M059J (cell line): ENCODE data around the gene SRSF2. TPM values are rescaled to one million over a fixed set of nuclear protein-coding genes. Genes with fewer than 3 reads are reported as not detected.

Experiments
- total RNA-seq: library from RNA; depleted of rRNA; stranded (reverse); fragments of >200 nt; shearing (Covaris generic); gene quantifications from 2 replicates; pipeline ENCODE4 v1.2.3, GENCODE V29; 2014; rRNA removed

The SRSF2 gene
- total RNA-seq, 1 experiment from 2014 or later: 289 TPM

Other genes with a start within 250 kb of the SRSF2 start
- gene RHBDF2, start 235.9 kb downstream of the SRSF2 start, total RNA-seq: 18.1 and 23.2 TPM in 2 replicates
- gene CYGB, start 199.6 kb downstream of the SRSF2 start, total RNA-seq: 0.62 TPM in 1 of 2 replicates, not detected in the other
- 0.02 and 1.4 TPM in 2 replicates for gene PRCD, start 197.3 kb downstream of the SRSF2 start, total RNA-seq
- 2.1 and 5.9 TPM in 2 replicates for gene ST6GALNAC2, start 151.5 kb downstream of the SRSF2 start, total RNA-seq
- gene ST6GALNAC1, start 93.6 kb downstream of the SRSF2 start, total RNA-seq: not detected in 2 replicates
- 125 and 142 TPM in 2 replicates for gene MXRA7, start 26.4 kb downstream of the SRSF2 start, total RNA-seq
- 28.6 and 40.5 TPM in 2 replicates for gene JMJD6, start 10.7 kb downstream of the SRSF2 start, total RNA-seq
- gene METTL23, start 10.5 kb downstream of the SRSF2 start, total RNA-seq: 41.0 and 60.8 TPM in 2 replicates
- gene MFSD11, start 788 bp upstream of the SRSF2 start, total RNA-seq: 15.8 and 16.4 TPM in 2 replicates
- gene MGAT5B, start 131.1 kb upstream of the SRSF2 start, total RNA-seq: 6.5 and 11.8 TPM in 2 replicates